T-helper 2 cell treated with Interferon-gamma antibody and Interleukin-4, amounts not matched to agents 5 μg/mL and 100 μg/mL, for 36 hours (primary cell): ENCODE data around the gene PTPRJ.

Experiments
- DNase-seq: peaks from one replicate; pipeline ENCODE4 v3.0.0; 2021; ENCODE audit warnings: low spot score
- H3K27ac Mint-ChIP-seq: one replicate; pipeline ENCODE4 v1.8.0; 2021; ENCODE audit warnings: mild to moderate bottlenecking, mixed read lengths
- H3K27me3 Mint-ChIP-seq: one replicate; pipeline ENCODE4 v1.8.0; 2021; ENCODE audit warnings: low read depth, mixed read lengths
- H3K36me3 Mint-ChIP-seq: one replicate; pipeline ENCODE4 v1.8.0; 2021; ENCODE audit warnings: low read depth, mixed read lengths
- H3K4me1 Mint-ChIP-seq: one replicate; pipeline ENCODE4 v1.8.0; 2021; ENCODE audit warnings: low read depth, mixed read lengths
- H3K4me3 Mint-ChIP-seq: one replicate; pipeline ENCODE4 v1.8.0; 2022; ENCODE audit warnings: mild to moderate bottlenecking, moderate library complexity, mixed read lengths
- H3K9me3 Mint-ChIP-seq: one replicate; pipeline ENCODE4 v1.8.0; 2021; ENCODE audit warnings: mixed read lengths

The PTPRJ gene

DNA sequence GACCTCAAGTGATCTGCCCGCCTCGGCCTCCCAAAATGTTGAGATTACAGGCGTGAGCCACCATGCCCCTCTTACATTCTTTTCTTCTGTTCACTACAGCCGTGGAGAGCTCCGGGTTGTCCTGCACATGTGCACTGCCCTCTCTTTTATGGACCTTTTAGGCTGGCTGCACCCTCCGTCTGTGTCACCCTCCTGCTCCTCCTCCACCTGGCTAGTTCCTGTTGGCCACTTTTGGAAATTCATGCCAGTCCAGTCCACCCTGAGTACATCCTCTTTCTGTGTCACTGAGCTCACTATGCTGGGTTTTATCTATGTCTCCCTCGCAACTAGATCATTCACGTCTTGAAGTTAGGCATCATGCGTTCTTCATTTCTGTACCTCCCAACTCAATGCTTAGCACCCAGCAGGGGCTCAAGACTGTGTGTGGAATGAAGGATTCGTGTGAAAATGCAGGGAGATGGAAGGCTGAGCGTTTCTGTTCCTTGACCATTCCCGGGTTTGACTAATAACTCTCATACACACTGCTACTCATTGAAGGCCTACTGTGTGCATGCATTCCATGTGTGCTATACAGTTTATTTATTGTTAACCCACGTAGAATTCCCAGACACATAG lies 60.6 kb downstream of the PTPRJ start:
- H3K27ac Mint-ChIP-seq = no peak overlapping the region

GRCh38 chr11:48041877-48042695 lies 61.7 kb downstream of the PTPRJ start:
- peak overlapping the region; percentile 80 for H3K27ac Mint-ChIP-seq
- H3K36me3 Mint-ChIP-seq = peaks cover 24% of the 10 kb centered on the region
- H3K27me3 Mint-ChIP-seq = no peaks in the 10 kb centered on the region
- no peak for DNase-seq
- no peaks in the 10 kb centered on the region for H3K9me3 Mint-ChIP-seq
- peak overlapping the region; percentile 45 for H3K4me3 Mint-ChIP-seq
- peaks cover 58% of the 10 kb centered on the region for H3K4me1 Mint-ChIP-seq

More for the DNA sequence above, 60.6 kb downstream of the PTPRJ start:
- no peaks in the 10 kb centered on the region for H3K27me3 Mint-ChIP-seq
- no peak overlapping the region for H3K4me3 Mint-ChIP-seq
- peaks cover 61% of the 10 kb centered on the region for H3K4me1 Mint-ChIP-seq
- DNase-seq = no peak
- H3K9me3 Mint-ChIP-seq = no peaks in the 10 kb centered on the region
- peaks cover 27% of the 10 kb centered on the region for H3K36me3 Mint-ChIP-seq

DNA sequence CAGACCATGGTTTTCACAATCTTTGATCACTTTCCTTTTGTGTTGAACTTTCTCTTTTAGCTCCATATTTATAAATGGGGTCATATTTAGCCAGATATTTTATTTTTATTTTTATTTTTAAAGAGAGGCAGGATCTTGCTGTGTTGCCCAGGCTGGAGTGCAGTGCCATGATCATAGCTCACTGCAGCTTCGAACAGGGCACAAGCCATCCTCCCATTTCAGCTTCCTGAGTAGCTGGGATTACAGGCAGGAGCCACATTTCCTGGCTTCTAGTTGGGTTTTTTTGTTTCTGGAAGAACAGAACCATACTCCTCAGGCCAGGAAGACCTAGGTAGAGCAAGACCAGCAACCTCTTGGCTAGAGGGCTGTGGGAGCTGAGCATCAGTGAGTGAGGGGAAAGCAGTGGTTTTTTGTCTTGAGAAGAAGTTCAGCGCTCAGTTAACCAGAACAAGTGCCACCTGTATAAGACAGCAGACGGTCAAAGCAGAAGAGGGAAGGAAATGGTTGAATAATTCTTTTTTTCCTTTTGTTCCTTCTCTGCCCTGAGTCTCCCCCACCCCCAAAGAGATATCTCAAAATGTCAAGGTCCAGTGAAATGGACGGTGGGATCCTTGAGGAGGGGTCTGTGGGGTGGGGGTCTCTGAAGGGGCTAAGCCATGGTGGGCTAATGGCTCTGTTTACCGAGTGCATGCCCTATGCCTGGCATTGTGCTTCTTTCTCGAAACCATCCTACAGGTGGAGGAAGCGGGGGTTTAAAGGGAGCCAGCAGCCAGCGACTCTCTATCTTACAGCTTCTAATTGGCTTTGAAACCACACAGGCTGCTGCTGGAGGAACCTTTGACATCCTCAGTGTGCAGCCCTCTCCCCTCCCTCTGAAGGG lies 63.0 kb downstream of the PTPRJ start:
- H3K27ac Mint-ChIP-seq = peak overlapping the region; percentile 80
- peaks cover 25% of the 10 kb centered on the region for H3K36me3 Mint-ChIP-seq
- H3K4me1 Mint-ChIP-seq = peaks cover 58% of the 10 kb centered on the region
- H3K9me3 Mint-ChIP-seq = no peaks in the 10 kb centered on the region
- no peak for DNase-seq
- H3K4me3 Mint-ChIP-seq = peak overlapping the region; percentile 41
- H3K27me3 Mint-ChIP-seq = no peaks in the 10 kb centered on the region

DNA sequence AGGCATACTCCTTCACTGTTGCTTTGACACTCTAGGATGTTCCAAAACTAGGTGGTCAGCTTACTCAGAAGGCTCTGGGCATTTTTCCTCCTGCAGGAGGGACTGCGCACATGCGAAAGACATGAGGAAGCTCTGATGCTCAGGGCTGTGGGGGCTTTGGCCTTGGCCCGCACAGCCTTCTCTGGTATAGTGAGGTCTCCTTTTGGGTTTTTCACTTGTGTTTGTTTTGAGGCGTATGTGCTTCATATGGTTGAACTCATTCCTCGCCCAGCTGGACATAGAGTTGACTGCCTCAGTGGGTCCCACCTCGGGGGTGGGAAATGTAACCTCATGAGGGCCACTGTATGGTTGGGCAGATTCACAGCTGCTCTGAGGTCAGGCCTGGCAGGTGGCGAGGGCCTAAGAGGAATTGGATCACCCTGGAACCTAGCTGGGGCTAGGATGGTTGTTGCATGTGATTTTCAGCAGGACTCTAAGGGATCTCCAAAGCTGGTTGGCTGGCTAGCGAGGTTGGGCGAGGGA lies 63.7 kb downstream of the PTPRJ start:
- Mint-ChIP-seq H3K36me3 (peaks cover 29% of the 10 kb centered on the region), H3K27me3 (no peaks in the 10 kb centered on the region), H3K4me3 (peak overlapping the region; percentile 41), H3K9me3 (no peaks in the 10 kb centered on the region), H3K27ac (peak overlapping the region; percentile 71), H3K4me1 (peaks cover 61% of the 10 kb centered on the region)
- no peak for DNase-seq

- no peak overlapping the region for H3K4me3 Mint-ChIP-seq
- no peaks in the 10 kb centered on the region for H3K27me3 Mint-ChIP-seq
- H3K4me1 Mint-ChIP-seq = peaks cover 59% of the 10 kb centered on the region
- DNase-seq = no peak
- H3K9me3 Mint-ChIP-seq = no peaks in the 10 kb centered on the region
- H3K27ac Mint-ChIP-seq = peak overlapping the region; percentile 27
- H3K36me3 Mint-ChIP-seq = peaks cover 30% of the 10 kb centered on the region
These were observed 64.2 kb downstream of the PTPRJ start for GRCh38 chr11:48044577-48044976.

GRCh38 chr11:48045536-48045935 lies 65.2 kb downstream of the PTPRJ start:
- Mint-ChIP-seq H3K4me1 (peaks cover 69% of the 10 kb centered on the region), H3K4me3 (no peak overlapping the region), H3K9me3 (no peaks in the 10 kb centered on the region), H3K27me3 (no peaks in the 10 kb centered on the region), H3K36me3 (peaks cover 33% of the 10 kb centered on the region), H3K27ac (no peak overlapping the region)
- DNase-seq = no peak

GRCh38 chr11:48047616-48048015 lies 67.3 kb downstream of the PTPRJ start:
- H3K27me3 Mint-ChIP-seq = no peaks in the 10 kb centered on the region
- H3K4me3 Mint-ChIP-seq = no peak overlapping the region
- H3K36me3 Mint-ChIP-seq = peaks cover 36% of the 10 kb centered on the region
- no peak overlapping the region for H3K27ac Mint-ChIP-seq
- DNase-seq = no peak
- H3K9me3 Mint-ChIP-seq = no peaks in the 10 kb centered on the region
- peaks cover 74% of the 10 kb centered on the region for H3K4me1 Mint-ChIP-seq

- no peaks in the 10 kb centered on the region for H3K9me3 Mint-ChIP-seq
- peaks cover 66% of the 10 kb centered on the region for H3K4me1 Mint-ChIP-seq
- no peaks in the 10 kb centered on the region for H3K27me3 Mint-ChIP-seq
- H3K4me3 Mint-ChIP-seq = no peak overlapping the region
- no peak for DNase-seq
- H3K27ac Mint-ChIP-seq = peak overlapping the region; percentile 63
- peaks cover 39% of the 10 kb centered on the region for H3K36me3 Mint-ChIP-seq
These were observed 68.7 kb downstream of the PTPRJ start for GRCh38 chr11:48049036-48049435.

- H3K36me3 Mint-ChIP-seq = peaks cover 41% of the 10 kb centered on the region
- DNase-seq = no peak
- peak overlapping the region; percentile 60 for H3K27ac Mint-ChIP-seq
- no peaks in the 10 kb centered on the region for H3K9me3 Mint-ChIP-seq
- no peaks in the 10 kb centered on the region for H3K27me3 Mint-ChIP-seq
- H3K4me1 Mint-ChIP-seq = peaks cover 64% of the 10 kb centered on the region
- H3K4me3 Mint-ChIP-seq = no peak overlapping the region
These were observed 69.9 kb downstream of the PTPRJ start for GRCh38 chr11:48050304-48050703.

DNA sequence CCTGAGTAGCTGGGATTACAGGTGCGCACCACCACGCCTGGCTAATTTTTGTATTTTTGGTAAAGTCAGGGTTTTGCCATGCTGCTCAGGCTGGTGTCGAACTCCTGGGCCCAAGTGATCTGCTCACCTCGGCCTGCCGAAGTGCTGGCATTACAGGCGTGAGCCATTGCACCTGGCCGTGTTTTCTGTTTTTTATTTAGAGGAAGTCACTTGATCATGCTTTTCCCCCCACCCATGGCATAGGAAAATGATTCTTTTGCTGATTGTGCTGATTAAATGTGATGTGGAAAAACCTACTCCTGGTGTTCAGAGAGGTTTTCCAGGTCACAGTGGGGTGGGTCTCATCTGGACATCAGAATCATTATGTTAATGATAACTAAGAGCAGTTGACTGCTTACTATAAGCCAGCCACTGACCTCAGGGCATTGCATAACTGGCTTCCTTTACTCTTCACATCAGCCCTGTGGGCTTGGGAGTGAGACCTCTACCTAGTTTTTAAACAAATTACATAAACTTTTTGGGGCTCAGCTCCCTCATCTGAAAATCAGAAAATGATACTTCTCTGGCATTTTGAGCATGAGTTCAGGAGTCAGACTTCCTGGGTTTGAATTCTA lies 71.0 kb downstream of the PTPRJ start:
- peaks cover 63% of the 10 kb centered on the region for H3K4me1 Mint-ChIP-seq
- no peak for DNase-seq
- H3K36me3 Mint-ChIP-seq = peaks cover 41% of the 10 kb centered on the region
- H3K27me3 Mint-ChIP-seq = no peaks in the 10 kb centered on the region
- no peaks in the 10 kb centered on the region for H3K9me3 Mint-ChIP-seq
- H3K27ac Mint-ChIP-seq = peak overlapping the region; percentile 72
- peak overlapping the region; percentile 13 for H3K4me3 Mint-ChIP-seq

GRCh38 chr11:48052183-48053044 lies 72.1 kb downstream of the PTPRJ start:
- no peak for DNase-seq
- Mint-ChIP-seq H3K36me3 (peaks cover 42% of the 10 kb centered on the region), H3K27ac (peak overlapping the region; percentile 72), H3K4me1 (peaks cover 72% of the 10 kb centered on the region), H3K9me3 (no peaks in the 10 kb centered on the region), H3K4me3 (peak overlapping the region; percentile 42), H3K27me3 (no peaks in the 10 kb centered on the region)

GRCh38 chr11:48054994-48055291 lies 74.6 kb downstream of the PTPRJ start:
- H3K27me3 Mint-ChIP-seq = no peaks in the 10 kb centered on the region
- peak overlapping the region; percentile 93 for H3K27ac Mint-ChIP-seq
- no peaks in the 10 kb centered on the region for H3K9me3 Mint-ChIP-seq
- H3K4me1 Mint-ChIP-seq = peaks cover 83% of the 10 kb centered on the region
- peaks cover 42% of the 10 kb centered on the region for H3K36me3 Mint-ChIP-seq
- H3K4me3 Mint-ChIP-seq = peak overlapping the region; percentile 78
- no peak for DNase-seq
